ENCODE data around the gene CPNE4. TPM values are rescaled to one million over a fixed set of nuclear protein-coding genes. Genes with fewer than 3 reads are reported as not detected.

The CPNE4 gene
- total RNA-seq, 1 experiment from 2014 or later: 1.9 TPM

- Mint-ChIP-seq H3K9me3 (no peaks in the 10 kb centered on the region), H3K4me1 (peaks cover 11 to 16% of the 10 kb centered on the region in 2 experiments), H3K36me3 (ENCODE audit: insufficient read depth in 1 of 3, low read depth in 3 of 3) (no peaks in the 10 kb centered on the region), H3K4me3 (no peak overlapping the region), H3K27me3 (ENCODE audit: low read depth) (no peaks in the 10 kb centered on the region), H3K27ac (no peak overlapping the region)
- no peak overlapping the region for H2AK5ac ChIP-seq (ENCODE audit: insufficient read length, low read length)
- no peak overlapping the region for H2BK120ac ChIP-seq (ENCODE audit: low read depth, low read length, poor library complexity, severe bottlenecking)
- H3K9ac ChIP-seq (ENCODE audit: extremely low read depth, insufficient read length, low read length): no peak overlapping the region
- H3K9me3 ChIP-seq (ENCODE audit: control insufficient read depth, low read depth, low read length): no peaks in the 10 kb centered on the region
- H2AFZ ChIP-seq (ENCODE audit: low read length): no peak overlapping the region
- no peak overlapping the region for H2BK15ac ChIP-seq (ENCODE audit: low read depth, low read length)
- no peak overlapping the region for H3K4me2 ChIP-seq (ENCODE audit: insufficient read depth, insufficient read length, low read length)
- no peak overlapping the region for H4K8ac ChIP-seq (replicated peaks; ENCODE audit: insufficient read length, low read depth, low read length)
- H3K4ac ChIP-seq (ENCODE audit: low read depth, low read length): no peak overlapping the region
- H2BK20ac ChIP-seq (ENCODE audit: low read depth, low read length, poor library complexity, severe bottlenecking): no peak overlapping the region
- no peaks in the 10 kb centered on the region for H3K79me2 ChIP-seq (ENCODE audit: insufficient read depth, low read length)
- H3K23ac ChIP-seq (ENCODE audit: insufficient read length, low read depth, low read length): no peak overlapping the region
- no peak overlapping the region for H4K5ac ChIP-seq (ENCODE audit: insufficient read length, low read depth, low read length)
- DNase-seq: no peak
- H4K91ac ChIP-seq (ENCODE audit: insufficient read length, low read depth, low read length): no peak overlapping the region
- no peak for TF ChIP-seq CTCF (conservative IDR thresholded peaks at IDR 0.05)
- no peak overlapping the region for H3T11ph ChIP-seq (ENCODE audit: low read length)
- no peak overlapping the region for H3K18ac ChIP-seq (ENCODE audit: insufficient read length, low read depth, low read length)
- no peak overlapping the region for H3K14ac ChIP-seq (ENCODE audit: insufficient read depth, low read length)
- no peak overlapping the region for H2BK5ac ChIP-seq (ENCODE audit: insufficient read length, low read length)
- no peaks in the 10 kb centered on the region for H3K79me1 ChIP-seq (ENCODE audit: insufficient read depth, low read depth, low read length, poor library complexity, severe bottlenecking)
- no peak overlapping the region for H2BK12ac ChIP-seq (ENCODE audit: insufficient read length, low read depth, low read length)
- no peaks in the 10 kb centered on the region for H3K27me3 ChIP-seq (ENCODE audit: insufficient read depth, low read length)
- H3K4me1 ChIP-seq (ENCODE audit: insufficient read depth, low read length): no peaks in the 10 kb centered on the region; the same call in 1 of the 2 replicates
- no peaks in the 10 kb centered on the region for H4K20me1 ChIP-seq (ENCODE audit: control insufficient read depth, insufficient read depth, insufficient read length)
- H3K56ac ChIP-seq (ENCODE audit: insufficient read length, low read depth, low read length): no peak overlapping the region
- no CpG with 5 or more reads among the region's 5 CpGs for WGBS (ENCODE audit: extremely low coverage, insufficient read length, low lambda C conversion rate)
- no peak overlapping the region for H3K27ac ChIP-seq (ENCODE audit: insufficient read length, low read depth, low read length)
- no peaks in the 10 kb centered on the region for H3K23me2 ChIP-seq (ENCODE audit: insufficient read length, low read depth, low read length, poor library complexity, severe bottlenecking)
These were observed 215.3 kb downstream of the CPNE4 start for GRCh38 chr3:131819381-131820055.
